Measurements from ENCODE around the gene PFKL.

GRCh38 chr21:44292812-44293195 lies 7.0 kb upstream of the PFKL start:
- TF ChIP-seq SP2 (IDR thresholded peaks at IDR 0.05; ENCODE audit: low read length) (no peak), CHD7 (IDR thresholded peaks at IDR 0.05; ENCODE audit: insufficient replicate concordance, low read length) (no peak), POLR2A (IDR thresholded peaks at IDR 0.05; ENCODE audit: control extremely low read depth in 1 of 2, low read depth in 2 of 2, low read length in 2 of 2) (no peak)

Data from H1 (cell line).